ENCODE results near the gene CUEDC1. TPM values are rescaled to one million over a fixed set of nuclear protein-coding genes. Genes with fewer than 3 reads are reported as not detected.

CUEDC1 gene
- total and polyA plus RNA-seq, 2 of the 13 experiments (the other 11 are each of a cell fraction or from before 2014, with no cell fraction given): 7.4 to 12.9 TPM

GRCh38 chr17:57849874-57850754, 105.1 kb downstream of the CUEDC1 start, which contains the start of gene MRPS23 (continued):
- TF ChIP-seq, protein P1, sequence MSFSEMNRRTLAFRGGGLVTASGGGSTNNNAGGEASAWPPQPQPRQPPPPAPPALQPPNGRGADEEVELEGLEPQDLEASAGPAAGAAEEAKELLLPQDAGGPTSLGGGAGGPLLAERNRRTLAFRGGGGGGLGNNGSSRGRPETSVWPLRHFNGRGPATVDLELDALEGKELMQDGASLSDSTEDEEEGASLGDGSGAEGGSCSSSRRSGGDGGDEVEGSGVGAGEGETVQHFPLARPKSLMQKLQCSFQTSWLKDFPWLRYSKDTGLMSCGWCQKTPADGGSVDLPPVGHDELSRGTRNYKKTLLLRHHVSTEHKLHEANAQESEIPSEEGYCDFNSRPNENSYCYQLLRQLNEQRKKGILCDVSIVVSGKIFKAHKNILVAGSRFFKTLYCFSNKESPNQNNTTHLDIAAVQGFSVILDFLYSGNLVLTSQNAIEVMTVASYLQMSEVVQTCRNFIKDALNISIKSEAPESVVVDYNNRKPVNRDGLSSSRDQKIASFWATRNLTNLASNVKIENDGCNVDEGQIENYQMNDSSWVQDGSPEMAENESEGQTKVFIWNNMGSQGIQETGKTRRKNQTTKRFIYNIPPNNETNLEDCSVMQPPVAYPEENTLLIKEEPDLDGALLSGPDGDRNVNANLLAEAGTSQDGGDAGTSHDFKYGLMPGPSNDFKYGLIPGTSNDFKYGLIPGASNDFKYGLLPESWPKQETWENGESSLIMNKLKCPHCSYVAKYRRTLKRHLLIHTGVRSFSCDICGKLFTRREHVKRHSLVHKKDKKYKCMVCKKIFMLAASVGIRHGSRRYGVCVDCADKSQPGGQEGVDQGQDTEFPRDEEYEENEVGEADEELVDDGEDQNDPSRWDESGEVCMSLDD (CRISPR knock-in tag; IDR thresholded peaks at IDR 0.05; ENCODE audit: borderline replicate concordance): 0 out of 2 replicates have a peak, but pooled peaks have one; percentile 28
- TF ChIP-seq SYNCRIP (IDR thresholded peaks at IDR 0.05; ENCODE audit: insufficient read depth, low read depth, low read length): no peak
- peak; percentile 99; the same call in 1 of the 2 replicates for TF ChIP-seq ZNF839 (CRISPR knock-in tag; IDR thresholded peaks at IDR 0.05; ENCODE audit: borderline replicate concordance)
- TF ChIP-seq ZNF17 (CRISPR knock-in tag; IDR thresholded peaks at IDR 0.05): 0 out of 2 replicates have a peak, but pooled peaks have one; percentile 15
- TF ChIP-seq TCF7 (IDR thresholded peaks at IDR 0.05; ENCODE audit: low read depth): no peak
- peak; percentile 37; the same call in 1 of the 2 replicates for TF ChIP-seq RAD21 (CRISPR knock-in tag; IDR thresholded peaks at IDR 0.05)
- TF ChIP-seq ZNF792 (CRISPR knock-in tag; IDR thresholded peaks at IDR 0.05): peak; percentile 98
- TF ChIP-seq HHEX (CRISPR knock-in tag; IDR thresholded peaks at IDR 0.05): peak; percentile 43; the same call in 1 of the 2 replicates
- TF ChIP-seq WIZ (CRISPR knock-in tag; IDR thresholded peaks at IDR 0.05): peak; percentile 89
- TF ChIP-seq NKX3-1 (CRISPR knock-in tag; IDR thresholded peaks at IDR 0.05): peak; percentile 89
- peak; percentile 95; the same call in 1 of the 2 replicates for TF ChIP-seq AHR (CRISPR knock-in tag; IDR thresholded peaks at IDR 0.05)
- peak; percentile 93 for TF ChIP-seq KLF12 (CRISPR knock-in tag; IDR thresholded peaks at IDR 0.05; ENCODE audit: borderline replicate concordance)
- TF ChIP-seq SNAPC5 (CRISPR knock-in tag; IDR thresholded peaks at IDR 0.05; ENCODE audit: borderline replicate concordance): 0 out of 2 replicates have a peak, but pooled peaks have one; percentile 52
- 0 out of 2 replicates have a peak, but pooled peaks have one; percentile 59 for TF ChIP-seq DMTF1 (CRISPR knock-in tag; IDR thresholded peaks at IDR 0.05)
- peak; percentile 99 for TF ChIP-seq ERF (CRISPR knock-in tag; IDR thresholded peaks at IDR 0.05)
- peak; percentile 80; the same call in 1 of the 2 replicates for TF ChIP-seq JUN (CRISPR knock-in tag; IDR thresholded peaks at IDR 0.05)
- TF ChIP-seq, protein P2, sequence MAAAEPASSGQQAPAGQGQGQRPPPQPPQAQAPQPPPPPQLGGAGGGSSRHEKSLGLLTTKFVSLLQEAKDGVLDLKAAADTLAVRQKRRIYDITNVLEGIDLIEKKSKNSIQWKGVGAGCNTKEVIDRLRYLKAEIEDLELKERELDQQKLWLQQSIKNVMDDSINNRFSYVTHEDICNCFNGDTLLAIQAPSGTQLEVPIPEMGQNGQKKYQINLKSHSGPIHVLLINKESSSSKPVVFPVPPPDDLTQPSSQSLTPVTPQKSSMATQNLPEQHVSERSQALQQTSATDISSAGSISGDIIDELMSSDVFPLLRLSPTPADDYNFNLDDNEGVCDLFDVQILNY (CRISPR knock-in tag; conservative IDR thresholded peaks at IDR 0.05): peak; percentile 69
- peak; percentile 84 for TF ChIP-seq ZNF430 (CRISPR knock-in tag; IDR thresholded peaks at IDR 0.05)
- TF ChIP-seq ZNF782 (CRISPR knock-in tag; IDR thresholded peaks at IDR 0.05; ENCODE audit: borderline replicate concordance): peak; percentile 97; the same call in 1 of the 2 replicates
- TF ChIP-seq ZNF441 (CRISPR knock-in tag; IDR thresholded peaks at IDR 0.05; ENCODE audit: borderline replicate concordance): peak; percentile 71; the same call in 1 of the 2 replicates
- peak; percentile 99 for TF ChIP-seq KDM3A (CRISPR knock-in tag; IDR thresholded peaks at IDR 0.05; ENCODE audit: low read depth)
- no peak for TF ChIP-seq ZNF468 (CRISPR knock-in tag; IDR thresholded peaks at IDR 0.05)
- TF ChIP-seq ATAD3A (CRISPR knock-in tag; IDR thresholded peaks at IDR 0.05): no peak
- TF ChIP-seq ZNF777 (CRISPR knock-in tag; IDR thresholded peaks at IDR 0.05): peak; percentile 71
- no peak for TF ChIP-seq CC2D1A (CRISPR knock-in tag; IDR thresholded peaks at IDR 0.05)

Measured in HepG2 (cell line).